KMS-11 (cell line): ENCODE measurements around the gene TSPAN15.

Experiments
- H2AFZ ChIP-seq: fragments of 200-600 bp; sonication (generic); 2 replicates; pipeline ENCODE4 v1.6.1; 2016; ENCODE audit warnings: antibody characterized with exemption, mixed run types, low read depth
- H3K27ac ChIP-seq: fragments of 200-600 bp; sonication (generic); 2 replicates; pipeline ENCODE4 v1.6.1; 2016; ENCODE audit warnings: mild to moderate bottlenecking, mixed run types
- H3K27me3 ChIP-seq: fragments of 200-600 bp; sonication (generic); 2 replicates; pipeline ENCODE4 v1.6.1; 2017; ENCODE audit warnings: mild to moderate bottlenecking, low read depth, mixed run types, moderate library complexity; ENCODE audit not compliant: insufficient read depth
- H3K36me3 ChIP-seq: fragments of 200-600 bp; sonication (generic); 2 replicates; pipeline ENCODE4 v1.6.1; 2017; ENCODE audit warnings: mild to moderate bottlenecking, mixed run types; ENCODE audit not compliant: insufficient read depth
- H3K4me1 ChIP-seq: fragments of 200-600 bp; sonication (generic); 2 replicates; pipeline ENCODE4 v1.6.1; 2016; ENCODE audit warnings: mild to moderate bottlenecking, low read depth, mixed run types; ENCODE audit not compliant: poor library complexity, severe bottlenecking
- H3K4me2 ChIP-seq: fragments of 200-600 bp; sonication (generic); 2 replicates; pipeline ENCODE4 v1.7.0; 2016; ENCODE audit warnings: mild to moderate bottlenecking, mixed run types
- H3K4me3 ChIP-seq: fragments of 200-600 bp; sonication (generic); IDR thresholded peaks from 2 replicates; pipeline ENCODE4 v1.6.1; 2017; ENCODE audit warnings: low read depth, low read length, mixed read lengths; ENCODE audit not compliant: insufficient read depth
- H3K79me2 ChIP-seq: fragments of 200-600 bp; sonication (generic); 2 replicates; pipeline ENCODE4 v1.6.1; 2016; ENCODE audit warnings: low read depth, mixed run types; ENCODE audit not compliant: insufficient read depth
- H3K9ac ChIP-seq: fragments of 200-600 bp; sonication (generic); 2 replicates; pipeline ENCODE4 v1.6.1; 2016; ENCODE audit warnings: mild to moderate bottlenecking, mixed run types
- H4K20me1 ChIP-seq: fragments of 200-600 bp; sonication (generic); 2 replicates; pipeline ENCODE4 v1.6.1; 2016; ENCODE audit warnings: mild to moderate bottlenecking, mixed run types; ENCODE audit not compliant: insufficient read depth
- TF ChIP-seq, protein P1 (sequence below): fragments of 200-600 bp; sonication (generic); conservative IDR thresholded peaks from 2 replicates; pipeline ENCODE4 v1.6.1; 2017; ENCODE audit warnings: low read depth, mild to moderate bottlenecking, antibody characterized with exemption, low read length, moderate library complexity, mixed read lengths

TSPAN15 gene

DNA sequence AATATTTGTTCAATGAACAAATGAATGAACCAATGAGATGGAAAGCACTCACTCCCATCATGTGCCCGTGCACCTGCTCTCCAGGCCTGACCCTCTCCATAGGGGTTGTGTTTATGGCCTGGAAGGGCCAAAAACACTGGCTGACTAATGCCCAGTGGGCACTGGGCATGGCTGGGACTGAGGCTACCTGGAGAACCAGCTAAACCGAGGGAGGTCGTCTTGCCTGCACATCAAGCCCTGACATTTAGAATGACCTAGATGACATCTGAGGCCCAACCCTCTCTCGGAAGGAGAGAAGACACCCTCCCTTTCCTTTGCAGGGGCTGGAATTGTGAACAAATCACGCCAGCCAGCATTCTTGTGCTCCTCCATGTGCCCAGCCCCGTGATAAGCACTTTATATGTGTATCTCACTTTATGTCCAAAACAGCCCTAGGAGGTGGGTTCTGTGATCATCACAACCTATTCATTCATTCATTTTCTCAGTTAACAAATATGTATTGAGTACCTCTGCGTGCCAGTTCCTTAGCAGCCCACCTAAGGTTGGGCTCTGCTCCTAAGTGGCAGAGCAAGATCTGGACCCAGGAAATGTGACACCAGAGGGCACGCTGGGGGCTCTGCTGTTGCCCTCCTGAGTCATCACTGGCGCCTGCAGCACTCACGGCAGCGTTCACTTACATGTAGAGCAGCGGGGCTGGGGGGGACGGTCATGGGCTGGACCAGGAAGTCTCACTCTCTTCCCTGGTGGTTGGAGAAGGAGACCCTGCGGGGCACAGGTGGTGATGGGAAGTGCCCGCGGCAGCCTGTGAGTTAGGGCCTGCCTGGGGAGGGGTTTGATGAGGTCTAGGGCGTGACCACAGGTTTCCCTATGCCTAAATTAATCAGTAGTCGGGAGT, 52.0 kb downstream of the TSPAN15 start:
- no peaks in the 10 kb centered on the region for H3K79me2 ChIP-seq
- no peak overlapping the region for H3K9ac ChIP-seq
- H4K20me1 ChIP-seq = no peaks in the 10 kb centered on the region
- no peak overlapping the region for H3K4me3 ChIP-seq
- no peaks in the 10 kb centered on the region for H3K36me3 ChIP-seq
- no peak overlapping the region for H3K27ac ChIP-seq
- H3K4me1 ChIP-seq = no peaks in the 10 kb centered on the region
- no peaks in the 10 kb centered on the region for H3K27me3 ChIP-seq
- no peak overlapping the region for H3K4me2 ChIP-seq
- TF ChIP-seq, protein P1, sequence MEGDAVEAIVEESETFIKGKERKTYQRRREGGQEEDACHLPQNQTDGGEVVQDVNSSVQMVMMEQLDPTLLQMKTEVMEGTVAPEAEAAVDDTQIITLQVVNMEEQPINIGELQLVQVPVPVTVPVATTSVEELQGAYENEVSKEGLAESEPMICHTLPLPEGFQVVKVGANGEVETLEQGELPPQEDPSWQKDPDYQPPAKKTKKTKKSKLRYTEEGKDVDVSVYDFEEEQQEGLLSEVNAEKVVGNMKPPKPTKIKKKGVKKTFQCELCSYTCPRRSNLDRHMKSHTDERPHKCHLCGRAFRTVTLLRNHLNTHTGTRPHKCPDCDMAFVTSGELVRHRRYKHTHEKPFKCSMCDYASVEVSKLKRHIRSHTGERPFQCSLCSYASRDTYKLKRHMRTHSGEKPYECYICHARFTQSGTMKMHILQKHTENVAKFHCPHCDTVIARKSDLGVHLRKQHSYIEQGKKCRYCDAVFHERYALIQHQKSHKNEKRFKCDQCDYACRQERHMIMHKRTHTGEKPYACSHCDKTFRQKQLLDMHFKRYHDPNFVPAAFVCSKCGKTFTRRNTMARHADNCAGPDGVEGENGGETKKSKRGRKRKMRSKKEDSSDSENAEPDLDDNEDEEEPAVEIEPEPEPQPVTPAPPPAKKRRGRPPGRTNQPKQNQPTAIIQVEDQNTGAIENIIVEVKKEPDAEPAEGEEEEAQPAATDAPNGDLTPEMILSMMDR = no peak
- no peak overlapping the region for H2AFZ ChIP-seq

- TF ChIP-seq, protein P1 = no peak
- H3K79me2 ChIP-seq = no peaks in the 10 kb centered on the region
Measured at GRCh38 chr10:69503896-69504265, 52.6 kb downstream of the TSPAN15 start.

DNA sequence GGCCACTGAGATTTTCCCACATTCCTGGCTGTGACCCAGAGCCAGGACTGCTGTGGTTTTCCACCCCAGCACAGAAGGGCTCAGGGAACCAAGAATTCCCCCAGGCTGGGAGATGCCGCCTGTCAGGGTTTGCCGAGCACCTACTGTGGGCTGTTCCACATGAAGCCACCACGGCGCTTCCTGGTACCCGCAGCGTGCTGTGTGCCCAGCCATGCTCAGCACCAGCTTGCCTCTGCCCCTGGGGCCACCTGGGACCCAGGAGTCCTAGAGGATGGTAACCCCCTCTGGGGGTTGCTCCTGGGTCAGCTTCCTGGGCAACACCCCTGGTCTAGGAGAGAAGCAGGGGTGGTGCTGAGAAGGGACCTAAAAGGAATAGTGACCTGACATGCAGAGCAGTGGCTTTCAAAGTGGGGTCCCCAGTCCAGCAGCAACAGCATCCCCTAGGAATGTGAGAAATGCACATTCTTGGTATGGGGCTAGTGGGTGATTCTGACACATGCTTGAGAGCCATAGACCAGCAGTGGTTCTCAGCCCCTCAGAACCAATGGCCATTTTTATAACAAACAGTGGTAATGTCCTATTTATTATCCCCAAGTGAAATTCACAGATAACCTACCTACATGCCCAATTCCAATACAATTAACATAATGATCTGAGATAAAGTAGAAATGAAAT, 53.4 kb downstream of the TSPAN15 start:
- Histone ChIP-seq H3K79me2 (no peaks in the 10 kb centered on the region), H4K20me1 (no peaks in the 10 kb centered on the region), H3K27ac (no peak overlapping the region), H3K27me3 (no peaks in the 10 kb centered on the region), H3K4me2 (no peak overlapping the region), H3K9ac (no peak overlapping the region), H3K4me1 (no peaks in the 10 kb centered on the region), H2AFZ (no peak overlapping the region), H3K36me3 (no peaks in the 10 kb centered on the region), H3K4me3 (no peak overlapping the region)
- TF ChIP-seq, protein P1 = no peak

More at GRCh38 chr10:69503896-69504265, 52.6 kb downstream of the TSPAN15 start:
- Histone ChIP-seq H4K20me1 (no peaks in the 10 kb centered on the region), H3K4me1 (no peaks in the 10 kb centered on the region), H2AFZ (no peak overlapping the region), H3K27ac (no peak overlapping the region), H3K4me2 (no peak overlapping the region), H3K27me3 (no peaks in the 10 kb centered on the region), H3K4me3 (no peak overlapping the region), H3K9ac (no peak overlapping the region), H3K36me3 (no peaks in the 10 kb centered on the region)

DNA sequence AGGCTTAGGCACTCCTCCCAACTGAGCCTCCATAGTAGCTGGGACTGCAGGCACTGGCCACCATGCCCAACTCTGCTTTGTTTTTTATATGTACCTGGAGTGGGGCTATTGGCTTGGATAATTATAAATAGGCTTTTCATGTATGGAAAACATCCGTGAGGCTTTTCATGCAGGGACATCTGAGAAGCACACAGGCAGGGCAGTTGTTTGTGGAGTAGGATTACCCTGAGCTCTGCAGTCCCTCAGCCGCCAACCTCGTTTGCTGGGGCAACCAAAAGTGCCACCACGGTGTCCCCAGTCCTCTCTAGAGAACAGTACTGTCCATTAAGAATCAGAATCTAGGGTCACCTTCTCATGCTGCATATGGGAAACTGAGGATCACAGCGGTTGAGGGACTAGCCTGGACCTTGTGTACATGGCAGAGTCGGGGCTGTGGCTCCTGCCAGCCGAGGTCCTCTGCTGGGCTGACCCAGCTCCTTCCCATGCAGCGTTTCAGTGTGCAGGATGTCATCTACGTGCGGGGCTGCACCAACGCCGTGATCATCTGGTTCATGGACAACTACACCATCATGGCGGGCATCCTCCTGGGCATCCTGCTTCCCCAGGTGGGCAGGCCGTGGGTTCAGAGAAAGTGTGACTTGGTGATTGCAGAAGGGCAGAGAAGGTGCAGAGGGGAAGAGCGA, 54.5 kb downstream of the TSPAN15 start:
- no peak overlapping the region for H3K27ac ChIP-seq
- H3K4me1 ChIP-seq = no peaks in the 10 kb centered on the region
- no peak overlapping the region for H3K4me3 ChIP-seq
- H2AFZ ChIP-seq = no peak overlapping the region
- no peak overlapping the region for H3K9ac ChIP-seq
- no peaks in the 10 kb centered on the region for H3K27me3 ChIP-seq
- no peak overlapping the region for H3K4me2 ChIP-seq
- no peaks in the 10 kb centered on the region for H4K20me1 ChIP-seq
- no peaks in the 10 kb centered on the region for H3K79me2 ChIP-seq
- no peaks in the 10 kb centered on the region for H3K36me3 ChIP-seq
- TF ChIP-seq, protein P1 = no peak
